ENCODE measurements around the gene STK32B.

STK32B gene

DNA sequence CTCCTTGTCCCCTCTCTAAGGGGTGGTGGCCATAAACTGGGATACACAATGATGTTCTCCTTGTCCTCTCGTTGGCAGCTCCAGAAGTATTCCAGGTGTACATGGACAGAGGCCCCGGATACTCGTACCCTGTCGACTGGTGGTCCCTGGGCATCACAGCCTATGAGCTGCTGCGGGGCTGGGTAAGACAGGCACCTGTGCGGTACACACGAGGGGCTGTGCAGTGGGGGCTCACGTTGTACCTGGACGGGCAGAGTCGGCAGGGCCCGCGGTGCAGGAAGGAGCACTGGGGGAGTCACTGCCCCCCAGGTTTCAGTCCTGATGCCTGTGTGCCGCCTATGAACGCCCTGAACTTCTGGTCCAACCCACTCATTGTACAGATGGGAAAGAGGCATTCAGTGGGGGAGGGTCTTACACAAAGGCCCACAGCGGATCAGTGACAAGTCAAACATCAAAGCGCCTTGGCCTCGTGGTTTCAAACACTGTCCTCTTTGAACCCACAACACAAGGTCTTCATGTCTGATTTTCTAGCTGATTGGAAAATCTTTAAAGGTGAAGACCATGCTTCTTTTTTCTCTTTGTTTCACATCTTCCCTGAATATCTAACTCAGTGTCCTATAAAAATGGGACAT lies 395.4 kb downstream of the STK32B start:
- TF ChIP-seq GATA3 (IDR thresholded peaks at IDR 0.05; ENCODE audit: low read depth, low read length) (no peak), GATA2 (IDR thresholded peaks at IDR 0.05; ENCODE audit: low read depth, low read length) (no peak)

DNA sequence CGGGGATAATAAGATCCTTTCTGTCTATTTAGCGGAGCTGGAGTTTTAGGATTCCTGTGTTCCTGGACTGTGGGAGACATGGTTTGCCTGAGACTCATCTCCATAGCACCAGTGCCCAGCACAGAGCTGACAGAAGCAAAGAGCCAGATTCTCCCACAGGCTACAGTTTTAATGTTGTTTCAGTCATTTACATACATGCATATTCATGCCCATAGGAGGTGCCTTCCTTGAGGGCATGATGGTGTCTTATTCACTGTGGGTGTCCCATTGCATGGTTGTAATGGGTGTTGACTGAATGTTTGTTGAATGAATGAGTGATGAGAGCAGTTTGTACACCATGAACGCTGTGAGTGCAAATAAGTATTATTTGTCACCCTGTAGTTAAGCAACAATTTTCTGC lies 396.5 kb downstream of the STK32B start:
- TF ChIP-seq GATA2 (IDR thresholded peaks at IDR 0.05; ENCODE audit: low read depth, low read length) (no peak), GATA3 (IDR thresholded peaks at IDR 0.05; ENCODE audit: low read depth, low read length) (no peak)

DNA sequence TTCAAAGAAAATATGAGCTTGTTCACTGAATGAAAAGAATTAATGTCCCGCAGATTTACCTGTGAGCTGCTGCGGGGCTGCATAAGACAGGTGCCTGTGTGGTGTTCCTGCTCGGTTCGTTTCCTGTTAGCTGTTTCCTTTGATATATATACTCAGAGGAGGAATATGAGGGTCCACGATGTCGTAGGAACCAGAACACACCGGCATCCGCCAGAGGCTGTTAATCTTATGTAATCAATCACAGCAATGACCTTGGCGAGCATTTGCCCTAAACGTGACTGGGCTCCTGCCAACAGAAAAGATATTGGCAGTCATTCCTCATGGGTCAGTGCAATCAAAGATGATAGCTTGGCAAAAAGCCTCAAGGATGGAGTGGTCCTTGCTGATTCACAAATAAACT lies 396.9 kb downstream of the STK32B start:
- TF ChIP-seq GATA2 (IDR thresholded peaks at IDR 0.05; ENCODE audit: low read depth, low read length) (no peak), GATA3 (IDR thresholded peaks at IDR 0.05; ENCODE audit: low read depth, low read length) (no peak)

DNA sequence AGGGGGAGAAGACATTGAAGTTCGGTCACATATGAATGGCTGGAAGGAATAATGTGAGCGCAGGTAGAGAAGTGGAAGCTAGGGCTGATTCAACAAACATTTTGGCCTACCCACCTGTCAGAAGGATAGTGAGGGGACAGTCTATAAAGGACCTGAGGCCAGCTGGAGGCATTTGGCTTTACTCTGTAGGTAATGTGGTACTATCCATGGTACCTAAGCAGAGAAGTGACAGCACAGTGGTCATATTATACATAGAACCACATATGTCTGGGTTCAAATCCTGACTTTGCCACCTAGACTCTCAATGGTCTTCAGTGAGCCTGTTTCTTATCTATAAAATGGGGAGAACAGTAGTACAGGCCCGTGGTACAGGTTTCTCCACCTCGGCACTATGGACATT lies 400.0 kb downstream of the STK32B start:
- TF ChIP-seq GATA3 (IDR thresholded peaks at IDR 0.05; ENCODE audit: low read depth, low read length) = no peak
- TF ChIP-seq GATA2 (IDR thresholded peaks at IDR 0.05; ENCODE audit: low read depth, low read length) = no peak

DNA sequence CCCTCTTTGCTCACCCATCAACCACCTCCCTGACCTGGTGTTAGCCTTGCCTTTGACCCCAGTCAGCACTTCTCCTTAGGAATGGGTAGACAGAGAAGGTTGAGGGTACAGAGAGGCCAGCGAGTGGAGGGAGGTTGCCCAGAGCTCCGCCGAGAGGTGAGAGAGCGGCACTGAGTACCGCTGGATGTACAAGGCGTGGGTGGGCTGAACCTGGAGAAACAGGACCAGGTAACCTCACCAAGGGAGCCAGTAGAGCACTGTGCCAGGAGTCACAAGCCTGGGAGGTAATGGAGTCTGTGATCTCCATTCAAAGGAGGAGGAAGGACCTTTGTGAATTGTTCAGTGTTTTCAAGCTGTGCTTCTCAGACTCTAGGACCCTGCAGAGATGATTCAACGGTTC lies 400.9 kb downstream of the STK32B start:
- TF ChIP-seq GATA3 (IDR thresholded peaks at IDR 0.05; ENCODE audit: low read depth, low read length) (no peak), GATA2 (IDR thresholded peaks at IDR 0.05; ENCODE audit: low read depth, low read length) (no peak)

DNA sequence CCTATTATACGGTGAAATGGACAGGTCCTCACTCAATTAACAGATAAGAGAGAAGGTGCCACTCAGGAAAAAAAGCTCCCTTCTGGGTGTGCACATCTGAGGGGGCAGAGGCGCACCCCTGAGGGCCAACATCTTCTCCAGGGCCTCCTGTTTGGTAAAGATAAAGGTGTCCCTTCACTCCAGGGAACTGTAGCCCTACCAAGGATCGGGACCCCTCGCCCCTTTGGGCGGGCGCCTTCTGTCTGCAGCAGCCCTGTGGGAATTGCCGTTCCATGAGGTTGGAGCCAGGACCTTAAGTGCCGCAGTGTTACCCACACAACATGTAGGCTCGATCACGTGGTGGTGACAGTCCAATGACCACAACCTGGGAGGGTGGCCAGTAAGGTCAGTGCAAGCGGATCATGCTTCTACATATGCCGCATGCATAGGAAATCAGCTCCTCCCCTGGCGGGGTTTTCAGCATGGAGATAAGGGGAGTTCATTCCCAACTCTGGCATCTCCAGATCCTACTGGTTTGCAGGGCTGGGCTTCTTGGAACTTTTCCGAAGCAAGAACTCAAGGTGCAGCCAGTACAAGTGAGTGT lies 403.8 kb downstream of the STK32B start:
- TF ChIP-seq GATA3 (IDR thresholded peaks at IDR 0.05; ENCODE audit: low read depth, low read length) (no peak), GATA2 (IDR thresholded peaks at IDR 0.05; ENCODE audit: low read depth, low read length) (no peak)

DNA sequence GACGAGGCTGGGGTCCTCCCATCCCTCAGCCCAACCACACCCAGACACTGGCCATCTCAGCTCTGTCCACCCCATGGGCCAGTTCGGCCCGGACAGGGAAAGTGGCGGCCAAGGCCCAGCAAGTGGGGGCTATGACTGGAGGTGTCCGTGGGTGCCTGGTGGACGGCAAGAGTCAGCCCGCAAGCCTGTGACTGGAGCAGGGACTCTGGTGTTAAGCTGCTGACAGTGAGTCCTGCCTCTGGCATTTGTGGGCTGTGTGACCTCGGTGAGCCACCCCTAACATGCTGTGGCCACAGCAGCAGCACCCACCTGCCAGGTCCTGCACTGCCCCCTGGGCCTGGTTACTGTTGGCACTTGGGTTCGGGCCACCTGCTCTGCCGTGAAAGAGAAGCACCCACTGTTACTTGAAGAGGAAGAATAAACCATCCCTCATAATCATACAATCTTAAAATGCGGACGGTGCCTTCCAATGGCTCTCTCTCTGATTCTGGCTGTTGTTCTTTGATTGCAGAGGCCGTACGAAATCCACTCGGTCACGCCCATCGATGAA lies 405.1 kb downstream of the STK32B start:
- TF ChIP-seq GATA3 (IDR thresholded peaks at IDR 0.05; ENCODE audit: low read depth, low read length) (no peak), GATA2 (IDR thresholded peaks at IDR 0.05; ENCODE audit: low read depth, low read length) (no peak)

DNA sequence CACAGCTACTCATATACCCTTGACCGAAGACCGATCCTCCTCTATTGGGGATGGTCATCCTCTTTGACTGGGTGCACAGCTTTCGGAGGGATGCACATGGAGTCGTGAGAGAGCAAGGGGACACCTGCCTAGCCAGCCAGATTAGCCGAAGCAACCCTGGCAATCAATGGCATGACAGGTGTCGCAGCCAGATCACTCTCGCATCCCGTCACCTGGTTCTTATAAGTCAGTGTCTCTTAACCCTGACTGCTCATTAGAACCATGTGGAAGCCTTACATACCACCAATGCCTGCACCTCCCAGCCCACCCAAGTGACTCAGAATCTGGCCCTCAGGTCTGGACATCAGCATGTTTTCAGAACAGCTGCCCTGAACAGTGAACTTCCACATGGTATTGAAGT lies 407.4 kb downstream of the STK32B start:
- TF ChIP-seq GATA2 (IDR thresholded peaks at IDR 0.05; ENCODE audit: low read depth, low read length) (no peak), GATA3 (IDR thresholded peaks at IDR 0.05; ENCODE audit: low read depth, low read length) (no peak)

DNA sequence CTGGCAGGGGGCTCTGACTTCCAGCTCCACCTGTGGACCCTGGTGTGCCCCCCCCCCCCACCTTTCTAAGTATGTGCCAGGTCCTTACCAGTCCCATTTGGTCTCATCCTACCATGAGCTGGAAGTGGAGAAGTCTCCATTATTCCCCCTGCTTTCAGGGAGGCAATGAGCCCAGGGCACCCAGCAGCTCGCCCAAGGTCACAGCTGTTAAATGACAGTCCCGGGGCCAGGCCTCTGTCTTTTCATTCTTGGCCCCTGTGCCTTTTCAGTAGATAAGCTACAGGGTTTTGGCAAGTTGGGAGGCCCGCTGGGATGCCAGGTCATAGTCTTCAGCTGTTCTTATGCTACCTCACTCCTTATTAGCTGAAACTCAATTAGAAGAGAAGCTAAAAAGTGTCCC lies 408.0 kb downstream of the STK32B start:
- TF ChIP-seq GATA3 (IDR thresholded peaks at IDR 0.05; ENCODE audit: low read depth, low read length) = no peak
- no peak for TF ChIP-seq GATA2 (IDR thresholded peaks at IDR 0.05; ENCODE audit: low read depth, low read length)

DNA sequence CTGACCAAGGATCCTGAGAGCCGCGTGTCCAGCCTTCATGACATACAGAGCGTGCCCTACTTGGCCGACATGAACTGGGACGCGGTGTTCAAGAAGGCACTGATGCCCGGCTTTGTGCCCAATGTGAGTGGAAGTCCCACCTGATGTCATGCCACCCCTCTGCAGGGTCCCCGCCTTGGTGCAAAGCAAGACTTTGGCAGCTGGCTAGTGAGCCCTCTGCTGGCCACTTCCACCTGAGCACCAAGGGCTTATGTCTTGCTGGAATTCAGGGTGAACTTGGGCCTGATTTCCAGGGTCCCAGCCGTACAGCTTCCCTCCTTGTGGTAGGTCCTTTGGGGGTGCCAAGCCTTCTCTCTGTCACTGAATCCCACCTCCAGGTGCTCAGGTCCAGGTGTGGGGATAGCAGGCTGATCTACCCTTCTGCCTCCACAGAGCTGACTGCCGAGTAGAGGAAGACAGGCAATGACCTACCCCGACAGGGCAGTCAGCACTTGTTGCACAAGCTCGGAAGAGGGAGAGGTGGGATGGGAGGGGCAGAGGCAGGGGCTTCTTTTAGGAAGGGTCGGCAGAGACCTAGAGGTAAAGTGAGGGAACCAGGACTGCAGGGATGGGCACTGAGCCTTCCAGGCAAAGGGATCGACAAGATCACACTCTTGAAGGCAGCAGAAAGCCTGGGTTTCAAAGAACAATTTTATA lies 409.0 kb downstream of the STK32B start:
- no peak for TF ChIP-seq GATA3 (IDR thresholded peaks at IDR 0.05; ENCODE audit: low read depth, low read length)

DNA sequence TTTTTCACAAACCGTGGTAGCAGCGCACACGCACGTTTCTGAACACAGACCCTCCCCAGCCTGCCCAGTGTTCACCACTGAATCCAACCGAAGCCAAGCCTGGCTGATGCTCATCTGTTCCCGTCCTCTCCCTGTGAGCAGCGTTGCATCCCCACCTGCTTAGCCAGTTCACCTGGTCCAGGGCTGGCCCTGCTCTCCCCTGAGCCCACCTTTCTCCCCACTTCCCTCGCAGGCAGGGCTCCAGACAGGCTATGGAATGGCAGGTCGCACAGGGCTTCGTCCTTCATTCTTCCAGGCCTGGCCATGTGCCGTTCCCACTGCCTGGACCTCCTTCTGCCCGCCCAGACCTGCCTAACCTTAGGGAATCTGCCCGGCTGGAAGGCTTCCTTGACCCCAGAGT lies 410.2 kb downstream of the STK32B start:
- TF ChIP-seq GATA3 (IDR thresholded peaks at IDR 0.05; ENCODE audit: low read depth, low read length) (no peak), GATA2 (IDR thresholded peaks at IDR 0.05; ENCODE audit: low read depth, low read length) (no peak)

DNA sequence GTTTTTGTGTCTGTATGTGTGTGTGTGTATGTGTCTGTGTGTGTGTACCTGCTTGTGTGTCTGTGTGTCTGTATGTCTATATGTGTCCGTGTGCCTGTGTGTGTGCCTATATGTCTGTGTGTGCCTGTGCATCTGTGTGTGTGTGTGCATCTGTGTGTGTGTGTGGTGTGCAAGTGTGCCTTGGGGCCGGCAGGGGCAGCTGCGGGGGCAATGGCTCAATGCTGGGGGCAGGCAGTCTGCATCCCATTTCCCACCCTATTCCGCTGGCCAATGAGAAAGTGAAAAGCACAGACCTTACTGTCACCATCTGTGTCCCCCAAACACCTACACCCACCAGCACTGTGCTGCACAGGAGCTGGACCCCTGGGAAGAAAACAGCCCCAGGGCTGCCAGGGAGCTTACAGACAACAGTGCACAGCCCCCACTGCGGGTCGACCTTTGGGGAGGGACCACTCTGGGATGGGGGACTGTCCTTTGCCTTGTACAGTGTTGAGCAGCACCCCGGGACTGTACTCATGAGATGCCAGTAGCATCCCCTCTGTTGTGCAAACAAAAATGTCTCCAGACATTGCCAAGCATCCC lies 411.1 kb downstream of the STK32B start:
- no peak for TF ChIP-seq GATA3 (IDR thresholded peaks at IDR 0.05; ENCODE audit: low read depth, low read length)
- TF ChIP-seq GATA2 (IDR thresholded peaks at IDR 0.05; ENCODE audit: low read depth, low read length) = no peak

DNA sequence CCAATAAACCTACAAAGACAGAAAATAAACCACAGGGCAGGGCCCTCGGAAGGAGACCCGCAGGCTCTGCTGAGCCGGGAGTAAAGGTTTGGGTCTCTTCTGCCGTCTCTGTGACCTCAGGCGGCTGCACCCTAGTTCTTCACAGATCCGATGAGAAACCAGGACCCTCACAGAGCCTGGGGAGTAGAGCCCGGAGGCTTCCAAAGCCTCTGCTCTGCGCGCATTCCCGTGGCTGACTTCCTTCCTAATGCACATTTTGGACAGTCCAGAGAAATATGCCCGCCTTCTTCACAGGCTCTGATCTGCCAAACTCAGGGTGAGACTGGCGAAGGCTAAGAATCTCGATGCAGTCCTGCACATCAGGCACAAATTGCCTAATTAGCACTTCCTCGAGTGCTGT lies 411.6 kb downstream of the STK32B start:
- TF ChIP-seq GATA2 (IDR thresholded peaks at IDR 0.05; ENCODE audit: low read depth, low read length) (no peak), GATA3 (IDR thresholded peaks at IDR 0.05; ENCODE audit: low read depth, low read length) (no peak)

DNA sequence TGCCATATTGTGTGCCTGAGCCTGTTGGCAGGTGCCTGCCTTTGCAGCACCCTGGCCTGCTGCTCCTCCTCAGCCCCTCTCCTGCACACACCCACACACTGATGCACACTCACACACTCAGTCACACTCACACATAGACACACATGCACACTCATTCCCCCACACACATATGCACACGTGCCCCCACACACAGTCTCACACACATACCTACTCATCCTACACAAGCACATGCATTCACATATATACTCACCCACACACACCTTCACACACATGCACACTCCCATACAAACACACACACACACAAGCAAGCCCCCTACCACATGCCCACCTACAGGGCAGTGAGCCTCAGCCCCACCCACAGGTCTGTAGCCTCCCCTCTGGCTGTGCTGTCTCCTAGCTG lies 412.1 kb downstream of the STK32B start:
- TF ChIP-seq GATA2 (IDR thresholded peaks at IDR 0.05; ENCODE audit: low read depth, low read length) = no peak
- TF ChIP-seq GATA3 (IDR thresholded peaks at IDR 0.05; ENCODE audit: low read depth, low read length) = no peak

Measured in SH-SY5Y (cell line).